Measurements from ENCODE around the gene FAXDC2.

FAXDC2 gene

DNA sequence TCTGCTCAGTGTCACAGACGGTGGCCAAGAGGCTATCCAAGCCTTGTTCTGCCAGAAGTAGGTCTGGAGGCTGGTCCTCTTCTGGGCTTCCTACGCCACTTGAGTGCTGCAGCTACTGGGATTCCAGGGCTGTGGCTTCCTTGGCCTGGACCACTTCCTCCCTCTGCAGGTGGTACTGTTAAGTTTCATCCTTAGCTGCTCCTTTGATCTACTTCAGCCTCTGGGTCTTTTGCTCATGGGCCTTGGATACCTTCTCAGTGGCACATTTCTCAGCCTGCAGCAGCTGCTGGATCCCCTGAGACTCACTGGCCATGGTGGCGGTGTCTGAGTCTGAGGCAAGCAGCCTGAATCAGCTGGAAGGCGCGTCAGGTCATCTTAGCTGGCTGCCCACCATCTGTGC, 18.3 kb upstream of the FAXDC2 start:
- peaks cover 13% of the 10 kb centered on the region for H3K4me1 Mint-ChIP-seq
- ATAC-seq (no peak), DNase-seq (ENCODE audit: low spot score in 2 of 2) (no peak)
- peaks cover 100% of the 10 kb centered on the region for H3K36me3 Mint-ChIP-seq
- H3K4me3 Mint-ChIP-seq = no peak overlapping the region
- peak overlapping the region; percentile 45 for H3K27ac Mint-ChIP-seq
- no peaks in the 10 kb centered on the region for H3K9me3 Mint-ChIP-seq

DNA sequence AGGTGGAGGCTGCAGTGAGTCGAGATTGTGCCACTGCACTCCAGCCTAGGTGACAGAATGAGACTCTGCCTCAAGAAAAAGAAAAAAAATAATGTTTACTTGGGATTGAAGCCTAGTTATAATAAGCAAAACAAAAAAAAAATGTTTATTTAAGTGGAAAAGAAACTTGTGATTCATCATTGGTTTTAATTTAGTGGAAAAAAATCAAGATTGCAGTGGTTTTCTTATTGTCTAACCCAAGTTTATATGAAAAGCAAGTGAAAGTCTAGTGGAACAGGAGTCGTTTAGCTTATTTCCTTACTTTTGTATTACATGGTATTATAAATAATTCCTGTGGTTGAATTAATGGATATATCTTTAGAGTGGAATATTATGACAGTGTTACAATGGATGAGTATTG, 16.4 kb upstream of the FAXDC2 start:
- Mint-ChIP-seq H3K4me3 (no peak overlapping the region), H3K36me3 (peaks cover 100% of the 10 kb centered on the region), H3K27ac (no peak overlapping the region), H3K9me3 (no peaks in the 10 kb centered on the region), H3K4me1 (peaks cover 30% of the 10 kb centered on the region)
- no peak for ATAC-seq
- no peak for DNase-seq (ENCODE audit: low spot score in 2 of 2)

DNA sequence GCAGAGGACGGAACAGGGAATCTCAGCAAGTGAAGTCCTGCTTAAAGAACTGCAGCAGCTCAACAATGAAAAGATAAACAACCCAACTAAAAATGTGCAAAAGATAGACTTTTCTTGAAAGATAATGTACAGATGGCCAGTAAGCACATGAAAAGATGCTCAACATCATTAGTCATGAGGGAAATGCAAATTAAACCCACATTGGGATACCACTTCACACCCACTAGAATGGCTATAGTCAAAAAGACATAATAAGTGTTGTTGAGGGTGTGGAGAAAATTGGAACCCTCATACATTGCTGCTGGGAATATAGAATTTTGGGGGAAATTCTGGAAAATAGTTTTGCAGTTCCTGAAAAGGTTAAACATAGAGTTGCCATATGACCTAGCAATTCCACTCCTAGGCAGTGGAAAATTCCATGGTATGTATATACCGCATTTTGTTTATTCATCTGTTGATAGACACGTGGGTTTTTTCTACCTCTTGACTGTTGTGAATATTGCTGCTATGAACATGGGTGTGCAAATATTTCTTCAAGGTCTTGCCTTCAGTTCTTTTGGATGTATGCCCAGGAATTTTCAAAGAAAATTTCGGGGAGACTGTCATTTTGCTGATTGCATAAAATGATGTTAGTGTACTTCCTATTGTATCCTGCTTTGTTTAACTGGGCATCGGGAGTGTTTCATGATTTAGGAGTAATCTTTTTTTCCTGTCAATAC, 15.2 kb upstream of the FAXDC2 start:
- H3K4me1 Mint-ChIP-seq = peaks cover 38% of the 10 kb centered on the region
- H3K36me3 Mint-ChIP-seq = peaks cover 100% of the 10 kb centered on the region
- no peak overlapping the region for H3K27ac Mint-ChIP-seq
- H3K4me3 Mint-ChIP-seq = no peak overlapping the region
- ATAC-seq (peak; percentile 68), DNase-seq (ENCODE audit: low spot score in 2 of 2) (no peak)
- no peaks in the 10 kb centered on the region for H3K9me3 Mint-ChIP-seq

DNA sequence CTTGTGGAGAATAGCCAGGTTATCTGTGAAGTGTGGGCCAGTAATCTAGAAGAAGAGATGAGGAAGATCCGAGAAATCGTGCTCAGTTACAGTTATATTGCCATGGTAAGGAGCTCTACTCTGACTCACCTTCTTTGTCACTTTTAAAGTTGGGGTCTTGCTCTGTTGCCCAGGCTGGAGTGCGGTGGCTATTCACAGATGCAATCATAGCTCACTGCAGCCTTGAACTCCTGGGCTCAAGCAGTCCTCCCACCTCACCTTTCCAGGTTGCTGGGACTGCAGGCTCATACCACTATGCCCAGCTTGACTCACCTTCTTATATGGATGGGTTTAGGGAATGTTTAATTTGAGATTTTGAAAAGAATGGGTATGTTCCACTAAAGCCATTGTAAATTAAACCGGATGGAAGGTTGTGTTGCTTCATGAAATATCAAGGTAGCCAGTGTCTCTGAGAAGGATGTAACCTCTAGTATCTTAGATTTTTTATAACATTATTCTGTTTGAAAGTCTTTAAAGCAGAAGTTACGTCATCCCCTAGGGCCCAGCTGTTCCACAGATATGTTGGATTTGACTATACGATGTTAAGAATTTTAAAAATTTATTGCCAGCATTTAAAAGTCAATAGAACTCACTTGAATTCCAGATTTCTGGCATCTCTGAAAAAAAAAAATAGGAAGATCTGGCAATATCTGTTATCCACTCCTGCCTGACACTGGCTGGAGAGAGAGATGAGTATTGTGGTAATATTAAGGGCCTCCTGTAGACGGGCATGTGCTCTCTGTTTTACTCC, 13.1 kb upstream of the FAXDC2 start:
- Mint-ChIP-seq H3K36me3 (peaks cover 100% of the 10 kb centered on the region), H3K4me1 (peaks cover 45% of the 10 kb centered on the region), H3K4me3 (no peak overlapping the region), H3K27ac (peak overlapping the region; percentile 24), H3K9me3 (no peaks in the 10 kb centered on the region)
- no peak for ATAC-seq
- no peak for DNase-seq (ENCODE audit: low spot score in 2 of 2)

DNA sequence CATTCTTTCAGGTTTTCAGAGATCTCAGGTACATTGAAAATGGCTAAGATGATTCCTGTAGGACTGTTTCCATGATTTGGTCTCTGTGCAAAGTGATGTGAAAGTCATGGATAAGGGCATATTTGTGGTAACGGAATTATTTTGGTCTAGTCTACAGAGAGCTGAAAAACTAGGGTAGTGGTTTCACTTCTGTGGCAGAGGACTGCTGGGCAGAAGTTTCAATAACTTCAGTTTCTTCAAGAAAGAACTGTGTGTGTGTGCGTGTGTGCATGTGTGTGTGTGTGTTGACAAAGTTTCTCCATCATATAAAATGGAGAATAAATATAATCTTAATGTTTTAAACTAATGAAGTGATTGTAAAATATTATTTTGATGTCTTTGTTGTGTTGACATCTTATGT, 12.4 kb upstream of the FAXDC2 start:
- H3K27ac Mint-ChIP-seq = peak overlapping the region; percentile 24
- DNase-seq (ENCODE audit: low spot score in 2 of 2) (no peak), ATAC-seq (no peak)
- peak overlapping the region; percentile 96 for H3K4me3 Mint-ChIP-seq
- H3K36me3 Mint-ChIP-seq = peaks cover 100% of the 10 kb centered on the region
- H3K9me3 Mint-ChIP-seq = no peaks in the 10 kb centered on the region
- H3K4me1 Mint-ChIP-seq = peaks cover 45% of the 10 kb centered on the region

DNA sequence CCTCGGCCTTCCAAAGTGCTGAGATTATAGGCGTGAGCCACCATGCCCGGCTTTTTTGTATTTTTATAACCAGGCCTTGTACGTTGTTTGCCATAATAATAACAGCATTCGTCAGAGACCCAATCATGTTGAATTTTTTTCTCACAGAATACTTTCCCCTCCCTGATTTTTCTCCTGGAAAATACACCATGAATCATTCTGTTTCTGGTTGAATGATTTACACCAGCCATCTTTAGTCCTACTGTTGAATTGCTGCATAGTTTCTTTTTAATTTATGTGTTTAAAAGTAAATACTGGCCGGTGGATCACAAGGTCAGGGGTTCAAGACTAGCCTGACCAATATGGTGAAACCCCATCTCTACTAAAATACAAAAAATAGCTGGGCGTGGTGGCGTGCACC, 11.5 kb upstream of the FAXDC2 start:
- Mint-ChIP-seq H3K4me1 (peaks cover 44% of the 10 kb centered on the region), H3K27ac (peak overlapping the region; percentile 24), H3K36me3 (peaks cover 95% of the 10 kb centered on the region), H3K4me3 (peak overlapping the region; percentile 96), H3K9me3 (no peaks in the 10 kb centered on the region)
- DNase-seq (ENCODE audit: low spot score in 2 of 2) (no peak), ATAC-seq (no peak)

DNA sequence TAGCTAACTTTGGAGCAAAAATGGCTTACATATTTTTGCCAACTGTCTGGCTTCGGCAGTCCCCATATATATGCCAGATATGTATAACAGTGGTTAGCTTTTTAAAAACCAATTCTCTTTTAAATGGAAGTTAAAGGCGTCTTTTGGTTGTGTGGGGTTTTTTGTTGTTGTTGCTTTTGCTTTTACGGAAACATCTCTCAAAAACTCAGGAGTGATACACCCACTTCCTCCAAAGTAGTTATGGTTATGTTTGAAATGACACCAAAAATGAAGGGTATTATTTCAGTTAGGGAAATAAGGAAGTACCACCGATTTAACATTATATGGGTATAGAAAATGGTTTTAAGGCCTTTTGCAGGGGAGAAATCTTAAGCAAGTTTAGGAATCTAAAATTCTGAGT, 10.4 kb upstream of the FAXDC2 start:
- Mint-ChIP-seq H3K36me3 (peaks cover 83% of the 10 kb centered on the region), H3K9me3 (no peaks in the 10 kb centered on the region), H3K4me1 (peaks cover 46% of the 10 kb centered on the region), H3K27ac (peak overlapping the region; percentile 98), H3K4me3 (peak overlapping the region; percentile 96)
- no peak for ATAC-seq
- DNase-seq (ENCODE audit: low spot score in 2 of 2) = no peak

DNA sequence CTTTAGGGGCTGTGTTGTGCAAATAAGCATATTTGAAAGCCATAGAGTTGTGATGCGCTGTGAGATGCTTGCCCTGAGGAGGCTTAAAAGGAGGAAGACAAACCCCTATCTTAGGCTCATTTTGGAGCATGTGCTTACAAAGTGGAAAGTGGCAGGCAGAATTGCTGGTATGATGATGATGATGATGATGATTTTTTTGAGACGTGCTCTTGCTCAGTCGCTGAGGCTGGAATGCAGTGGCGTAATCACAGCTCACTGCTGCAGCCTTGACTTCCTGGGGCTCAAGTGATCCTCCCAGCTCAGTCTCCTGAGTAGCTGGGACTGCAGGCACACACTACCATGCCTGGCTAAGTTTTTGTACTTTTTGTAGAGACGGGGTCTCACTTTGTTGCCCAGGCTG, 9.7 kb upstream of the FAXDC2 start:
- ATAC-seq (no peak), DNase-seq (ENCODE audit: low spot score in 2 of 2) (no peak)
- Mint-ChIP-seq H3K9me3 (no peaks in the 10 kb centered on the region), H3K36me3 (peaks cover 77% of the 10 kb centered on the region), H3K4me1 (peaks cover 41% of the 10 kb centered on the region), H3K27ac (peak overlapping the region; percentile 98), H3K4me3 (peak overlapping the region; percentile 96)

DNA sequence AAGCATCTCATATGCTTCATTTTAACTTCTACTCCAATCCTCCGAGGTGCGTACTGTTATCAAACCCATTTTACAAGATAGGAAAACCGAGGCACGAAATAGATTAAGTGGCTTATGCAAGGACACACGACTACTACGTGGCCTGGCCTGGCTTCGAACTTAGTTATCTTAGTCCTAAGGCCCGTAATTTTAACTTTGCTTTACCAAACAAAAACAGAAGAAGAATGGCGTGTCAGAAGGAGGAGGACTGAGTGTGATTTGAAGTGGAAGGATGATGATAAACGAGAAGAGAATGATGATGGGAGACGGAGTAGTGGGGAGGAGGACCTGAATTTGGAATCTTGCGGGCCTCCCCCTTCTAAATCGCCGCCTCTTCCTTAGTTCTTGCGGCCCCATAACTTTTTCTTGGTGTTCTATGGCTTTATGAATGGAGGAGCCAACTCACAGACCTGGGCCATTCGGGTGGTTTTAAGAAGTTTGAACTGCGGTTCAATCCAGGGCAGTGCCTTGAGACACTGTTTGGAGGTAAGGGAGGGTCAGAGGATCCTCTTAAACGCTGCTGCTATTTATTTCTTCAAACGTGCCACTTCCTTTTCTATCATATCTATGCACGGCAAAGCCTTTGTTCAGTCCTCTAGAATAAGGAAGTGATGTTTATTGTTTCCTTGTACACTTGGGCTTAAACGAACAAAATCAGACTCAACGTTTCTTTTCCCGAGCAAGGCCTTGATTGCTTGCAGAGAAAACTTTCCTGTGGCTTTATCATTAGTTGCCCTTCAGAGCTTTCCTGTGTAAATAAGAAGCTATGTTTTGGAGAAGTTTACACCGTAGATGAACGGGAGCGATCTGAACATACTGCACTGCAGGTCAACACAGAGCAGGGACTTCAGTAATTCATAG, 8.8 kb upstream of the FAXDC2 start:
- Mint-ChIP-seq H3K4me3 (peak overlapping the region; percentile 96), H3K27ac (peak overlapping the region; percentile 98), H3K4me1 (peaks cover 40% of the 10 kb centered on the region), H3K36me3 (peaks cover 68% of the 10 kb centered on the region), H3K9me3 (no peaks in the 10 kb centered on the region)
- DNase-seq (ENCODE audit: low spot score in 2 of 2) = peak in 1 of 2 donors; percentile 55
- ATAC-seq = no peak

- Mint-ChIP-seq H3K9me3 (no peaks in the 10 kb centered on the region), H3K36me3 (peaks cover 60% of the 10 kb centered on the region), H3K4me3 (peak within 1 kb of the TSS; percentile 96), H3K27ac (peak within 1 kb of the TSS; percentile 98), H3K4me1 (peaks cover 39% of the 10 kb centered on the region)
- DNase-seq (ENCODE audit: low spot score in 2 of 2) (peak; percentile 91 to 99), ATAC-seq (peak; percentile 91)
These were observed 8.0 kb upstream of the FAXDC2 start, which contains the start of gene CNOT8 for GRCh38 chr5:154858297-154858971. Gene CNOT8 (plus strand): TSS chr5:154858627. CDS start chr5:154863279, 4,652 bp downstream.

GRCh38 chr5:154857530-154858296, 7.3 kb upstream of the FAXDC2 start:
- Mint-ChIP-seq H3K4me3 (peak overlapping the region; percentile 96), H3K27ac (peak overlapping the region; percentile 98), H3K36me3 (peaks cover 53% of the 10 kb centered on the region), H3K4me1 (peaks cover 31% of the 10 kb centered on the region), H3K9me3 (no peaks in the 10 kb centered on the region)
- DNase-seq (ENCODE audit: low spot score in 2 of 2) (peak; percentile 69 to 91), ATAC-seq (peak; percentile 78)

DNA sequence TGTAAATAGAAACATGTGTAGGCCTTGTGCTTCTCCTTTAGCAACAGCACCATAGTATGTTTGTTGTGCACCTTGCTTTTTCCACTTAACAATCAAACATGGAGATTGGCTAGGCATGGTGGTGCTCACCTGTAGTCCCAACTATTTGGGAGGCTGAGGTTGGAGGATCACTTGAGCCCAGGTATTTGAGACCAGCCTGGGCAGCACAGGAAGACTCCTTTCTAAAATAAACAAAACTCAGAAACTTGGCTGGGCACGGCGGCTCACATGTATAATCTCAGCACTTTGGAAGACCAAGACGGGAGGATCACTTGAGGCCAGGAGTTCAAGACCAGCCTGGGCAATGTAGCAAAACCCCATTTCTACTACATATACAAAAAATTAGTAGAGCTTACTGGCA, 948 bp upstream of the FAXDC2 start:
- H3K36me3 Mint-ChIP-seq = no peaks in the 10 kb centered on the region
- H3K4me1 Mint-ChIP-seq = no peaks in the 10 kb centered on the region
- no peak overlapping the region for H3K27ac Mint-ChIP-seq
- no peaks in the 10 kb centered on the region for H3K9me3 Mint-ChIP-seq
- DNase-seq (ENCODE audit: low spot score in 2 of 2) = no peak
- no peak for ATAC-seq
- H3K4me3 Mint-ChIP-seq = no peak overlapping the region

GRCh38 chr5:154849791-154850201, 607 bp downstream of the FAXDC2 start:
- DNase-seq (ENCODE audit: low spot score in 2 of 2) = no peak
- Mint-ChIP-seq H3K9me3 (no peaks in the 10 kb centered on the region), H3K36me3 (no peaks in the 10 kb centered on the region), H3K4me3 (no peak overlapping the region), H3K27ac (no peak overlapping the region), H3K4me1 (no peaks in the 10 kb centered on the region)
- ATAC-seq = no peak

DNA sequence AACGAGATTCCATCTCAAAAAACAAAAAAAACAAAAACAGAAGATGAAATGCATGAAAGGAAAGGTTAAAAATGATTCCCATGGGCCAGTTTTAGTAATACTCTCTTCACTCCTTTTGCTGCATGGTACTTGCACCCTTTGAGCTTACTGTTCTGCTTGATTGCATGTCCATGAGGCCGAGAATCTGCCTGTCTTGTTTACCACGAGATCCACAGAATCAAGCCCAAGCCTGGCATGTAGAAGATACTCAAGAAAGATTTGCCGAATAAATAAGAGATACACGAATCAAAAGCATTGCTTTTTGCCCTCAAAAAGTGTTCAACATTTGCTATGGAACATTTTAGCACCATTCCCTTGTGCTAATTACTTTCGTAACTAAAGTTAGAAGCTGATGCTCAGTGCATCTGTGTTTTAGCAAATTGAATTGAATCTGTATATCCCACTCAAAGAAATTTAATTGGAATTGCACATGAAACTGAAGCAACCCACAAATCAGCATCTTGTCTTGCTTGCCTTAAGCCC, 1.1 kb downstream of the FAXDC2 start:
- no peak for ATAC-seq
- Mint-ChIP-seq H3K9me3 (no peaks in the 10 kb centered on the region), H3K4me1 (no peaks in the 10 kb centered on the region), H3K27ac (no peak overlapping the region), H3K36me3 (no peaks in the 10 kb centered on the region), H3K4me3 (no peak overlapping the region)
- no peak for DNase-seq (ENCODE audit: low spot score in 2 of 2)
